ENCODE results near the gene CDK18. TPM values are rescaled to one million over a fixed set of nuclear protein-coding genes. Genes with fewer than 3 reads are reported as not detected.

Gene CDK18
- total and polyA plus RNA-seq, 2 of the 8 experiments (the other 6 are each of a cell fraction or from before 2014, with no cell fraction given), result 31.2 to 44.0 TPM

DNA sequence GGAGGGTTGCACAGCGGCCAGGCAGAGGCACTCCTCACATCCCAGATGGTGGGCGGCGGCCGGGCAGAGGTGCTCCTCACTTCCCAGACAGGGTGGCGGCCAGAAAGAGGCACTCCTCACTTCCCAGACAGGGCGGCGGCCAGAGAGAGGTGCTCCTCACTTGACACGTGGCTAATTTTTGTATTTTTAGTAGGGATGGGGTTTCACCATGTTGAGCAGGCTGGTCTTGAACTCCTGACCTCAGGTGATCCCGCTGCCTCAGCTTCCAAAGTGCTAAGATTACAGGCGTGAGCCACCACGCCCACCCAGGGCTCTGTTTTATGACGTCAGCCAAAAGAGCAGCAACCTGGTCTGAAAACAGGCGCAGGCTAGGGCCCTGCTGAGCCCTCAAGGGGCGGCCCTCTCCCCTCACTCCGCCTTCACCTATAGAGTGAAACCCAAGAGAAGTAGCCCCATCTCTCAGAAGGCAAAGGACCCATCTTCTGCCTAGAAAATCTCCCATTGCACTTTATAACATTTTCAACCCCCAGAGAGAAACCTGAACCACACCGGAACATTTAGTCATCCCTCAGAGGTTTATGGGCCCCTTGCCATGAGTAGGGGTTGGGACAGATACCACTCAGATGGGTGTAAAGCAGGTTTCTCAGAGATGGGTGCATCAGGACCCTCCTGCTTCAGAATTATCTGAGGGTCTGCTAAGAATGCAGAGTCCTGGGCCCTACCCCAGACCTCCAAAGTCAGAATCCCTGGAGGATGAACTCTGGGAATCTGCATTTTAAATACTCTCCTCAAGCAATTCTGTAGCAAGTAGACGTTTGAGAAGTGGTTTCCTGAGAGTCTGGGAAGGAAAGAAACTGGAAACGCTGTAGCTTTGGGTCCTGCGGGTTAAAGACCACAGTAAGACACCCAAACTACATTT, 40.8 kb downstream of the CDK18 start:
- 84% methylated on average over 19 of the region's 19 CpGs; no CpG with 5 or more reads in 1 of the 2 experiments for WGBS, 2 experiments (ENCODE audit: extremely low coverage in 1 of 2, insufficient coverage in 1 of 2, insufficient read length in 1 of 2, insufficient replicate concordance in 2 of 2, low coverage in 1 of 2, low lambda C conversion rate in 2 of 2, missing lambda C conversion rate in 1 of 2)
- no peak overlapping the region for H2BK5ac ChIP-seq (ENCODE audit: low read depth, low read length)
- no peak overlapping the region for H3K9ac ChIP-seq (replicated peaks in 1 of 4; ENCODE audit: extremely low read depth in 1 of 4, low read depth in 3 of 4, low read length in 3 of 4)
- FAIRE-seq, result no peak
- no peak overlapping the region for H2BK20ac ChIP-seq (ENCODE audit: low read length)
- H3K23ac ChIP-seq (ENCODE audit: insufficient read length), result no peak overlapping the region
- no peak overlapping the region for H3K18ac ChIP-seq (ENCODE audit: extremely low read depth, low read length)
- ChIA-PET POLR2A (ENCODE audit: partially characterized antibody) (interaction anchor here (4.9 kb wide), 1 partner anchor 10 kb away, joined by 27 read pairs; no protein-coding TSS in a partner anchor), CTCF (ENCODE audit: partially characterized antibody) (interaction anchor here (0.7 to 5.9 kb wide), 10 partner anchors 10 to 196 kb away, joined by 3 to 39 read pairs (median 5); no protein-coding TSS in a partner anchor)
- DNase-seq (ENCODE audit: low read depth in 1 of 2, low spot score in 2 of 2), result peak in 1 of 2 experiments; percentile 45
- no peaks in the 10 kb centered on the region for H3K79me2 ChIP-seq (ENCODE audit: control insufficient read depth in 1 of 2, insufficient read depth in 2 of 2, low read length in 2 of 2)
- H3K27ac ChIP-seq (ENCODE audit: low read depth, low read length), result no peak overlapping the region
- H2BK120ac ChIP-seq (replicated peaks; ENCODE audit: low read depth, low read length), result no peak overlapping the region
- no peak overlapping the region for H3K14ac ChIP-seq (ENCODE audit: insufficient read length)
- H2BK12ac ChIP-seq (ENCODE audit: low read depth, low read length), result no peak overlapping the region
- no peak overlapping the region for H4K5ac ChIP-seq (ENCODE audit: insufficient read length, low read depth, low read length)
- no peak overlapping the region for H2AK5ac ChIP-seq (ENCODE audit: low read depth, low read length)
- H3K4me1 ChIP-seq (replicated peaks in 1 of 4; ENCODE audit: control insufficient read depth in 3 of 4, insufficient read depth in 4 of 4, low read length in 3 of 4), result peaks cover 0 to 14% (median 7%) of the 10 kb centered on the region in 4 experiments; a peak in 5 of 7 replicates
- no peak overlapping the region for H2AFZ ChIP-seq (ENCODE audit: low read length)
- no peak overlapping the region for H3K4ac ChIP-seq (replicated peaks; ENCODE audit: insufficient read length, low read depth, low read length)
- H3K9me3 ChIP-seq (ENCODE audit: insufficient read depth in 2 of 2, low read depth in 1 of 2, low read length in 1 of 2), result peaks cover 0 to 4% of the 10 kb centered on the region in 2 experiments; a peak in 1 of 4 replicates
- H3K23me2 ChIP-seq (ENCODE audit: low read depth, low read length), result 0 out of 2 replicates have a peak, but pooled peaks cover 4% of the 10 kb centered on the region
- H3K56ac ChIP-seq (replicated peaks; ENCODE audit: insufficient read length, low read depth, low read length), result no peak overlapping the region
- H4K8ac ChIP-seq (ENCODE audit: extremely low read depth, insufficient read depth, low read length), result no peak overlapping the region
- no peak overlapping the region for H2BK15ac ChIP-seq (ENCODE audit: low read length)
- H3K79me1 ChIP-seq (ENCODE audit: low read depth, low read length), result no peaks in the 10 kb centered on the region
- TF ChIP-seq, protein P1, sequence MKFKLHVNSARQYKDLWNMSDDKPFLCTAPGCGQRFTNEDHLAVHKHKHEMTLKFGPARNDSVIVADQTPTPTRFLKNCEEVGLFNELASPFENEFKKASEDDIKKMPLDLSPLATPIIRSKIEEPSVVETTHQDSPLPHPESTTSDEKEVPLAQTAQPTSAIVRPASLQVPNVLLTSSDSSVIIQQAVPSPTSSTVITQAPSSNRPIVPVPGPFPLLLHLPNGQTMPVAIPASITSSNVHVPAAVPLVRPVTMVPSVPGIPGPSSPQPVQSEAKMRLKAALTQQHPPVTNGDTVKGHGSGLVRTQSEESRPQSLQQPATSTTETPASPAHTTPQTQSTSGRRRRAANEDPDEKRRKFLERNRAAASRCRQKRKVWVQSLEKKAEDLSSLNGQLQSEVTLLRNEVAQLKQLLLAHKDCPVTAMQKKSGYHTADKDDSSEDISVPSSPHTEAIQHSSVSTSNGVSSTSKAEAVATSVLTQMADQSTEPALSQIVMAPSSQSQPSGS (IDR thresholded peaks at IDR 0.05; ENCODE audit: low read length), result no peak
- peak; percentile 59 for TF ChIP-seq CREB1 (IDR thresholded peaks at IDR 0.05)
- H4K20me1 ChIP-seq (replicated peaks in 1 of 2; ENCODE audit: control insufficient read depth in 1 of 2, insufficient read depth in 2 of 2, low read length in 2 of 2), result no peaks in the 10 kb centered on the region
- no peak overlapping the region for H3K4me3 ChIP-seq (ENCODE audit: extremely low read depth in 1 of 4, insufficient read depth in 2 of 4, low read depth in 3 of 4, low read length in 4 of 4)
- H4K91ac ChIP-seq (replicated peaks; ENCODE audit: insufficient read length, low read length), result no peak overlapping the region
- H3K4me2 ChIP-seq (ENCODE audit: insufficient read depth in 1 of 2, low read depth in 2 of 2, low read length in 2 of 2), result no peak overlapping the region; a peak in 1 of 4 replicates
- no peaks in the 10 kb centered on the region for H3K36me3 ChIP-seq (ENCODE audit: control insufficient read depth in 2 of 4, insufficient read depth in 4 of 4, low read length in 3 of 4)
- H3K27me3 ChIP-seq (replicated peaks in 1 of 4; ENCODE audit: control insufficient read depth in 3 of 4, extremely low read depth in 1 of 4, insufficient read depth in 3 of 4, low read length in 3 of 4), result peaks cover 0 to 26% (median 11%) of the 10 kb centered on the region in 4 experiments; a peak in 5 of 7 replicates
